Activated CD8-positive, alpha-beta T cell treated with anti-CD3 and anti-CD28 coated beads for 36 hours (primary cell): Measurements from ENCODE around the gene GLTP. TPM values are rescaled to one million over a fixed set of nuclear protein-coding genes. Genes with fewer than 3 reads are reported as not detected.
"Not testable (repeated sequence)": the region's sequence is repeated elsewhere in the genome, so short reads cannot be mapped to it uniquely, and the experiment has no call there.

Experiments used
- ATAC-seq: fragments of 200-7000 bp; cut with Tn5 transposase; one replicate; pipeline ENCODE4 v1.10.0; 2021; ENCODE audit warnings: mild to moderate bottlenecking, moderate library complexity
- CTCF ChIA-PET: fragments of 350-600 bp; sonication (Branson Sonifier 250); formaldehyde crosslinking; loops from one replicate; lab custom pipeline; 2021; ENCODE audit warnings: antibody characterized with exemption; lab: Charles Lee
- POLR2A ChIA-PET: fragments of 350-600 bp; sonication (Branson Sonifier 250); formaldehyde crosslinking; loops from one replicate; lab custom pipeline; 2021; ENCODE audit warnings: antibody characterized with exemption; lab: Charles Lee
- DNase-seq: peaks from one replicate; pipeline ENCODE4 v3.0.0-alpha.2; 2020
- H3K27ac Mint-ChIP-seq: one replicate; pipeline ENCODE4 v1.8.0; 2021; ENCODE audit warnings: mild to moderate bottlenecking, mixed read lengths
- H3K27me3 Mint-ChIP-seq: one replicate; pipeline ENCODE4 v1.8.0; 2021; ENCODE audit warnings: mixed read lengths
- H3K36me3 Mint-ChIP-seq: one replicate; pipeline ENCODE4 v1.8.0; 2021; ENCODE audit warnings: low read depth, mixed read lengths
- H3K4me1 Mint-ChIP-seq: one replicate; pipeline ENCODE4 v1.8.0; 2021; ENCODE audit warnings: low read depth, mixed read lengths
- H3K4me3 Mint-ChIP-seq: one replicate; pipeline ENCODE4 v1.8.0; 2021; ENCODE audit warnings: mild to moderate bottlenecking, moderate library complexity, mixed read lengths
- H3K9me3 Mint-ChIP-seq: one replicate; pipeline ENCODE4 v1.8.0; 2021; ENCODE audit warnings: mixed read lengths
- CTCF ChIP-seq: fragments of 200-600 bp; IDR thresholded peaks from one replicate; pipeline ENCODE4 v1.8.0; 2022; ENCODE audit warnings: antibody characterized with exemption, mild to moderate bottlenecking
- intact Hi-C: fragments of 100-400 bp; cut with micrococcal nuclease; formaldehyde crosslinking; loops from one replicate; pipeline ENCODE4 v1.10.0; 2022
- total RNA-seq, 2 experiments: library from RNA; stranded (reverse); gene quantifications; one replicate each; pipeline ENCODE4 v1.2.3, GENCODE V29; 2021

Gene GLTP
- total RNA-seq, 2 experiments from 2014 or later: 19.9 to 21.2 TPM

- Mint-ChIP-seq H3K9me3 (no peaks in the 10 kb centered on the region), H3K4me3 (peak within 1 kb of the TSS; percentile 96), H3K4me1 (peaks cover 12% of the 10 kb centered on the region), H3K27me3 (no peaks in the 10 kb centered on the region), H3K27ac (peak within 1 kb of the TSS; percentile 99), H3K36me3 (peaks cover 14% of the 10 kb centered on the region)
- peak; percentile 84 for DNase-seq
- ChIA-PET POLR2A (interaction anchor here (1.0 to 1.7 kb wide), 7 partner anchors 9 to 174 kb away, joined by 3 to 10 read pairs (median 3); no protein-coding TSS in a partner anchor), CTCF (interaction anchor here (0.8 to 4.2 kb wide), 8 partner anchors 12 to 329 kb away, joined by 3 to 21 read pairs (median 4); no protein-coding TSS in a partner anchor)
- TF ChIP-seq CTCF: no peak
- peak; percentile 89 for ATAC-seq
- intact Hi-C loops: no loop called here
These were observed 19.7 kb upstream of the GLTP start, which contains the start of gene TCHP for GRCh38 chr12:109899783-109900751. TCHP (plus strand) TSS chr12:109900274; CDS start chr12:109903027, 2,753 bp downstream.

GRCh38 chr12:109899345-109899744, 19.0 kb upstream of the GLTP start:
- intact Hi-C loops, H3K36me3 Mint-ChIP-seq, DNase-seq, ATAC-seq, H3K9me3 Mint-ChIP-seq, H3K27me3 Mint-ChIP-seq: not testable (repeated sequence)
- Mint-ChIP-seq H3K4me3 (peak overlapping the region; percentile 96), H3K27ac (peak overlapping the region; percentile 99), H3K4me1 (peaks cover 12% of the 10 kb centered on the region)
- ChIA-PET CTCF (interaction anchor here (4.2 kb wide), 1 partner anchor 46 kb away, joined by 21 read pairs; no protein-coding TSS in a partner anchor), POLR2A (interaction anchor here (1.2 kb wide), 1 partner anchor 17 kb away, joined by 10 read pairs; no protein-coding TSS in a partner anchor)

- Mint-ChIP-seq H3K27ac (no peak overlapping the region), H3K27me3 (no peaks in the 10 kb centered on the region), H3K36me3 (peaks cover 1% of the 10 kb centered on the region), H3K4me1 (peaks cover 26% of the 10 kb centered on the region), H3K9me3 (no peaks in the 10 kb centered on the region), H3K4me3 (no peak overlapping the region)
- ChIA-PET CTCF (interaction anchor here (0.5 kb wide), 1 partner anchor 68 kb away, joined by 3 read pairs; no protein-coding TSS in a partner anchor), POLR2A (no interaction called here)
- intact Hi-C loops: no loop called here
- TF ChIP-seq CTCF: no peak
- ATAC-seq: no peak
- DNase-seq: no peak
These were observed 16.7 kb upstream of the GLTP start for GRCh38 chr12:109897029-109897428.

- CTCF ChIA-PET: interaction anchor here (0.9 to 1.6 kb wide), 2 partner anchors 16 to 51 kb away, joined by 3 to 4 read pairs; partner anchors contain the start of gene GLTP
- Mint-ChIP-seq H3K36me3 (peaks cover 1% of the 10 kb centered on the region), H3K4me1 (peaks cover 18% of the 10 kb centered on the region), H3K4me3 (no peak overlapping the region), H3K27me3 (no peaks in the 10 kb centered on the region), H3K9me3 (no peaks in the 10 kb centered on the region), H3K27ac (no peak overlapping the region)
- DNase-seq (no peak), ATAC-seq (no peak)
- intact Hi-C loops: no loop called here
- POLR2A ChIA-PET: interaction anchor here (0.6 kb wide), 1 partner anchor 236 kb away, joined by 3 read pairs; no protein-coding TSS in a partner anchor
- no peak for TF ChIP-seq CTCF
These were observed 15.8 kb upstream of the GLTP start for GRCh38 chr12:109896188-109896587.

GRCh38 chr12:109894939-109895338, 14.6 kb upstream of the GLTP start:
- no peak for ATAC-seq
- intact Hi-C loops: no loop called here
- H3K27me3 Mint-ChIP-seq: no peaks in the 10 kb centered on the region
- H3K36me3 Mint-ChIP-seq: no peaks in the 10 kb centered on the region
- DNase-seq: no peak
- ChIA-PET CTCF (interaction anchor here (0.9 to 1.6 kb wide), 2 partner anchors 50 to 89 kb away, joined by 3 to 4 read pairs; no protein-coding TSS in a partner anchor), POLR2A (interaction anchor here (0.7 kb wide), 1 partner anchor 26 kb away, joined by 3 read pairs; no protein-coding TSS in a partner anchor)
- H3K27ac Mint-ChIP-seq: no peak overlapping the region
- H3K4me1 Mint-ChIP-seq: peaks cover 18% of the 10 kb centered on the region
- TF ChIP-seq CTCF: no peak
- no peak overlapping the region for H3K4me3 Mint-ChIP-seq
- no peaks in the 10 kb centered on the region for H3K9me3 Mint-ChIP-seq
